ENCODE measurements around the gene RFPL4A.
"Not testable (repeated sequence)": the region's sequence is repeated elsewhere in the genome, so short reads cannot be mapped to it uniquely, and the experiment has no call there.

RFPL4A gene

GRCh38 chr19:55758797-55759196, at the start of gene RFPL4A:
Gene RFPL4A, plus strand, starts transcription at chr19:55759097. Its CDS starts 2,704 bp downstream, at chr19:55761801.
- POLR2A ChIA-PET; DNase-seq (ENCODE audit: extremely low spot score); CTCF ChIA-PET: not testable (repeated sequence)

- no peak for TF ChIP-seq CTCF (IDR thresholded peaks at IDR 0.05; ENCODE audit: control extremely low read depth, extremely low read depth, low read depth, missing control alignments)
- POLR2A ChIA-PET: no interaction called here
- no peak for DNase-seq (ENCODE audit: extremely low spot score)
- CTCF ChIA-PET: no interaction called here
These were observed 47.2 kb upstream of the RFPL4A start for GRCh38 chr19:55711719-55712118.

GRCh38 chr19:55712804-55713631, 45.9 kb upstream of the RFPL4A start:
- DNase-seq (ENCODE audit: extremely low spot score): no peak
- ChIA-PET CTCF (no interaction called here), POLR2A (no interaction called here)
- no peak for TF ChIP-seq CTCF (IDR thresholded peaks at IDR 0.05; ENCODE audit: control extremely low read depth, extremely low read depth, low read depth, missing control alignments)

GRCh38 chr19:55716531-55716930, 42.4 kb upstream of the RFPL4A start:
- no peak for TF ChIP-seq CTCF (IDR thresholded peaks at IDR 0.05; ENCODE audit: control extremely low read depth, extremely low read depth, low read depth, missing control alignments)
- no peak for DNase-seq (ENCODE audit: extremely low spot score)
- POLR2A ChIA-PET: interaction anchor here (1.0 kb wide), 1 partner anchor 654 kb away, joined by 3 read pairs; the partner anchor contains the start of gene RDH13
- CTCF ChIA-PET: no interaction called here

- ChIA-PET CTCF (no interaction called here), POLR2A (no interaction called here)
- TF ChIP-seq CTCF (IDR thresholded peaks at IDR 0.05; ENCODE audit: control extremely low read depth, extremely low read depth, low read depth, missing control alignments): no peak
- no peak for DNase-seq (ENCODE audit: extremely low spot score)
These were observed 41.6 kb upstream of the RFPL4A start for GRCh38 chr19:55717251-55717650.

- CTCF ChIA-PET; DNase-seq (ENCODE audit: extremely low spot score); POLR2A ChIA-PET: not testable (repeated sequence)
These were observed 40.8 kb upstream of the RFPL4A start for GRCh38 chr19:55717879-55718711.

- CTCF ChIA-PET: no interaction called here
- no peak for DNase-seq (ENCODE audit: extremely low spot score)
These were observed 38.6 kb upstream of the RFPL4A start for GRCh38 chr19:55720214-55720746.

More at GRCh38 chr19:55720214-55720746, 38.6 kb upstream of the RFPL4A start:
- POLR2A ChIA-PET: no interaction called here
- no peak for TF ChIP-seq CTCF (IDR thresholded peaks at IDR 0.05; ENCODE audit: control extremely low read depth, extremely low read depth, low read depth, missing control alignments)

All from GM10248 (cell line).